Hepatocyte (in vitro differentiated cells): ENCODE results near the gene WBP11.

Experiments
- EZH2 ChIP-seq: fragments of 200-600 bp; sonication (generic); IDR thresholded peaks from 2 replicates; pipeline ENCODE4 v1.6.1; 2016; ENCODE audit warnings: antibody characterized with exemption, mild to moderate bottlenecking, borderline replicate concordance
- EZH2phosphoT487 ChIP-seq: fragments of 200-600 bp; sonication (generic); IDR thresholded peaks from one replicate; pipeline ENCODE4 v1.6.1; 2018; ENCODE audit warnings: antibody characterized with exemption, mild to moderate bottlenecking, low read depth, moderate library complexity; ENCODE audit not compliant: unreplicated experiment, severe bottlenecking
- TF ChIP-seq, protein P1 (sequence below): fragments of 200-600 bp; sonication (generic); IDR thresholded peaks from 2 replicates; pipeline ENCODE4 v1.5.1; 2016; ENCODE audit warnings: antibody characterized with exemption, mild to moderate bottlenecking; ENCODE audit not compliant: poor library complexity

DNA sequence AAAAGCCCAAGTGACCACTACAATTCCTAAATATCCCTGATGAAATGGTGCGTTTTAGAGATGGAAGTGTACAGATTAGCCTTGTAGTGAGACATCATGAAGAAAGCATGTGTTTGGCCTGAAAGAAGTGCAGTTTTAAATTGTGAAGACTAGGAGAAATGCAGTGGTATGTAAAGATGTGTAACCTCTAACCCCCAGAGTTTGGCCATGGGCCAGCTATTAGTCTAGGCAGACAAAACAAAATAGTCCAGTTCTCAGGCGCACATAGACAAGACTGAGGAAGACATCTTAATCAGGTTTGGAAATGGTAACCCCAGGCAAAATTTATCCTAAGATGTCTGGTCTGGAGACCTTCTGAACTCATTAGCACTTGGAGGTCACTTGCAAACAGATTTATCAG is 23.4 kb downstream of the WBP11 start:
- TF ChIP-seq, protein P1, sequence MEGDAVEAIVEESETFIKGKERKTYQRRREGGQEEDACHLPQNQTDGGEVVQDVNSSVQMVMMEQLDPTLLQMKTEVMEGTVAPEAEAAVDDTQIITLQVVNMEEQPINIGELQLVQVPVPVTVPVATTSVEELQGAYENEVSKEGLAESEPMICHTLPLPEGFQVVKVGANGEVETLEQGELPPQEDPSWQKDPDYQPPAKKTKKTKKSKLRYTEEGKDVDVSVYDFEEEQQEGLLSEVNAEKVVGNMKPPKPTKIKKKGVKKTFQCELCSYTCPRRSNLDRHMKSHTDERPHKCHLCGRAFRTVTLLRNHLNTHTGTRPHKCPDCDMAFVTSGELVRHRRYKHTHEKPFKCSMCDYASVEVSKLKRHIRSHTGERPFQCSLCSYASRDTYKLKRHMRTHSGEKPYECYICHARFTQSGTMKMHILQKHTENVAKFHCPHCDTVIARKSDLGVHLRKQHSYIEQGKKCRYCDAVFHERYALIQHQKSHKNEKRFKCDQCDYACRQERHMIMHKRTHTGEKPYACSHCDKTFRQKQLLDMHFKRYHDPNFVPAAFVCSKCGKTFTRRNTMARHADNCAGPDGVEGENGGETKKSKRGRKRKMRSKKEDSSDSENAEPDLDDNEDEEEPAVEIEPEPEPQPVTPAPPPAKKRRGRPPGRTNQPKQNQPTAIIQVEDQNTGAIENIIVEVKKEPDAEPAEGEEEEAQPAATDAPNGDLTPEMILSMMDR = no peak
- TF ChIP-seq EZH2 (no peak), EZH2phosphoT487 (no peak)
